HK-2 (cell line): ENCODE data around the gene LRMDA.

ENCODE experiments used
- DNase-seq: peaks from one replicate; pipeline ENCODE4 v3.0.0-alpha.2; 2018; ENCODE audit not compliant: unreplicated experiment

The LRMDA gene

DNA sequence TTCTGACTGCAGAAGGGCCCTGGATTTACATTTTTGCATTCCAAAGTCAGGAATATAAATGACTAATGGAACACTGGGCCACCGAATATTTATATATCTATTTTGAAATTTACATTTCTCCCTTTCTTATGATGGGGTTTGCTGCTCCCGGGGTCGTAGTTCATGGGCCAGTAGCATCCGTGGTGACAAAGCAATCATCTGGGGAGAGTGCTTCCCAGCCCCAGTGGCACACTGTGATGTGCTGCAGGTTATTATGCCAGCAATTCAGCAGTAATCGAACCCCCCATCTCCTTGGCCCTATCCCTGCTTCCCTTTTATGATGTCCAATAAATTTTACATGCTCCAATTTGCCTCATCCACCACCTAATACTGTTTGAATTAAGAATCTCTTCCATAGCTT is 837.5 kb downstream of the LRMDA start:
- DNase-seq: no peak

- DNase-seq: no peak
These were observed 839.0 kb downstream of the LRMDA start for GRCh38 chr10:76270464-76270863.

DNA sequence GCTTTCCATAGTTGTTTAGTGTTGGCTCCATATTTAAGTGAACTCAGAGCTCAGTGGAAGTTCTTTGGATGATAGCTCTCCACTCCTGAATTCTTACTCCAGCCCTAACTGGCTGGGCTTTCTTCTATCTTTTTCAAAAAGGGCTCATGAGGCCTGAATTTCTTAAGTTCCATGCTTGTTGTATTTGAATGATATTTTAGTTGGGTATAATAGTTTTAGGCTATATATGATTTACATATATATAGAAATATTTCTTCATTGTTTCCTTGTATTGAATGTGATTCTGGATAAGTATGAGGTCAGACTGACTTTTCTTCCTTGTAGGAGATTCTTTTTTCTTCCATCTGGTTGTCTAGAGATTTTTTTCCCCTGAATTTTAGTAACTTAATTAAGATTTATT is 843.5 kb downstream of the LRMDA start:
- no peak for DNase-seq

GRCh38 chr10:76278811-76279460 is 847.5 kb downstream of the LRMDA start:
- DNase-seq: no peak

DNA sequence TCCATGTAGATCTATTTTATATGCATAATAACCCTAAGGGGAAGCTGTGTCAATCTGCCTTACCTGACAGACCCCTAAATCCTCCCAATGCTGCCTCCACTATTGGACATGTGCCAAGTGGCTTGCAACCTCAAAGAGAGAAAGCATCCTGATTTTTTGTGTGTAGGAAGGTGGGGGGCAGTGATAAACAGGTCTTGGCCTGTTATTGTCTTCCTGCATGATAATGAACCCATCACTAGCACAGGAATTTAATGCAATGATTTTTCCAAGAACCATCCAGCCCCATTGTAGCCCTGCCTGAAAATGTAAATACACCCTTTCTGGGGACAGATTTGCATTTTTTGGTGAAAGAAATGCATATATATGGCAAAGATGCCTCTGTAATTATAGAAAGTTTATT is 850.2 kb downstream of the LRMDA start:
- no peak for DNase-seq

DNA sequence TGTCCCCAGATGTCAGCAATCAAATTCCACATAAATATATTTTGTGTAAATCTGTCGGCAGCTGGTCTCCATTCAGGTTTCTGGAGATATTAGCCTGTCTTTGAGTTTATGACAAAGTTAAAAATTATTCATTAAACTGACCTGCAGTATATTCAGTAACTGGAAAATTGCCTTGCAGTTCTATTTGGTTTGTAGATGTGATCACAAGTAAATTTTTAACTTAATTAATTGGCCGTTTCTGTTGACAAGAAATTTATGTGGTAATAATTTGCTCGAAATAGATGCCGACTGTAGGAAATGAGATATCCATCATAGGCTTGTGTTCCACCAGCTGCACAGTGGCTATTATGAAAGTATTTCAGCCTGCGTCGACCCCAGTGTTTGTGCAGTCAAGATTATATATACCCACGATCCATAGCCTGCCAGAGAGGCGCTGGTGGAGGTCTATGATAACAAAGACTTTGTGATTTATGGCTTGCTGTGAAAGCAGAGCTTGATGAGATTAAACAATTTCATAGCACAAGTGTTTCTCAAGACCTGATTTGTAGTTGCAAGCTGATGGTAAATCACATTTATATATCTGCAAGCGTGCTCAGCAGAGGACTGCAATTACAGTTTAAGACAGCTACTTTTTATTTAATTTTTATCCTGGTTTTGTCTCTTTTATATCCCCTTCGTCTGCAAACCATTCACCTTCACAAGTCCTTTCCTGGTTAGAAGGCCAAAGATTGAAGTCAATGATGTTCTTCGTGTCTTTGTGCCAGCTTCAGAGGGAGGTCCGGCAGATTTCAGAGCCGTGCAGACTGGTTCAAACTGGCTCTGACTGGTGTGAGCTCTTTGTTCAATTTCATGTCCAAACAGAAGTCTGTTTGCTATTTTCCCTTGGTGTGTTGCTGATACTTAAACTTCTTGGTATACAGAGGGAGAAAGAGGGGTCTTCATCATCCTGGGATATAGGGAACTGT is 850.9 kb downstream of the LRMDA start:
- DNase-seq: no peak

DNA sequence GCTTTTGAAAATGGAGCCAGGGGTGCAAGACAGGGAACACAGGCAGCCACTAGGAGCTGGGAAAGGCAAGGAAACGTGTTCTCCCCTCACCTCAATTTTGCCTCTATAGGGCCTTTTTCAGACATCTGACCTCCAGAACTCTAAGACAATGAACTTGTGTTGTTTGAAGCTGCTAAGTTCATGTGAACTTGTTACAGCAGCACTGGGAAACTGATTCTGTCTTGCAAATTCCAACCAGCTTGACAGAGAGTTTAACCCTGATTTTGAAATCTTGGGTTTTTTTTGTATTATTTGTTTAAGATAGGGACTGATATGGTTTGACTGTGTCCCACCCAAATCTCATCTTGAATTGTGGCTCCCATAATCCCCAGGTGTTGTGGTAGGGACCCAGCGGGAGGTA is 852.9 kb downstream of the LRMDA start:
- no peak for DNase-seq

- no peak for DNase-seq
These were observed 853.6 kb downstream of the LRMDA start for GRCh38 chr10:76285012-76285411.

GRCh38 chr10:76285515-76285914 is 854.1 kb downstream of the LRMDA start:
- no peak for DNase-seq

- DNase-seq: no peak
These were observed 855.1 kb downstream of the LRMDA start for GRCh38 chr10:76286536-76286935.

- no peak for DNase-seq
These were observed 856.4 kb downstream of the LRMDA start for GRCh38 chr10:76287856-76288255.

- DNase-seq: no peak
These were observed 859.8 kb downstream of the LRMDA start for GRCh38 chr10:76291175-76291574.

DNA sequence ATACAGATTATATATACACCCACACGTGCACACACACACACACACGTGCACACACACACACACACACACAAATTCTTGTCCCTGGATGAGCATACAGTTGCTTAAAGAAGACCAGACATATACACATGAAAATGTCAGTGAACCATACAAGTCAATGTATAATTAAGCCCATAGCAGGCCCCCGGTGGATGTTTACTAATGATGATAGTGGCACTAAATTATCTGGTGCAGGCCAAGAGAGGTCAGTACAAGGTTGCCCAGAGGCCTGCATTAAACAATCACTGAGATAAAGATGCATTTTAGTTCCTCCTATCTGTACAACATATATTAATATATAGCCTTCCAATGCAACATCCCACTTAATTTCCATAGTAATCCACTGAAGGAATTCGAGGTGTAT is 860.5 kb downstream of the LRMDA start:
- no peak for DNase-seq

DNA sequence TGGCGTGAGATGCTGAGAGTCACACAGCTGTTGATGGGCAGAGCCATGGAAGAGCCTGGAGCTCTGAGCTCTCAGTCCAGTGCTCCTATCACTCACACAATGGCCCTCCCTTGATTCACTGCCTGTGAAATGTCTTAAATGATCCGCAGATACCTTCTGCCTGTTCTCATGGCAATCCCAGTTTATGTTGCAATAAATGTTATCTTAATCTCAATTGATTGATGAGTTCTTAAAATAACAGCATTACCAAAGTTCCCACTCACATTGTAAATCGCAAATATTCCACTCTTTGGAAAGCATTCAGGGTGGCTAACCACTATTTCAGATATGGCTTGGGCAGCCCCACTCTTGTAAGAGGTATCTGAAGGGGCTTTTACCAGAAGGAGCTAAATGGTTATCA is 865.5 kb downstream of the LRMDA start:
- DNase-seq: no peak

DNA sequence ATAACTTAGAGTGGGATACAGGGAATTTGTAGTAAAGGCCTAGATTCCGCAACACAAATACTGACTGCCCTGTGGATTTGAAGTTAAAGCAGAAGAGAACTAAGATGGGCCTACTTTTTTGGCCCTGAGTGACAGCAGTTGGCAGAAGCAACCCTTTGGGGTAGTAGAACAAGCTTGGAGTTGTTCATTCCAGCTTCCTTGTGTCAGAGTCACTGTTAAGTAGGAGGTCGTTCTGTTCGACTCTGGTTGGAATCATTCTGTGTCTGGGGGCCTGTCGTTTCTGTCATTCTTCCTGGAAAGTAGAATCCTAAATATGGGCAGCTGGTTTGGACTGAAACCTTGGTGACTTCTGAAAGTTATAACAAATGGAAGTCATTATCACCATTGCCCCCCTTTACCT is 865.9 kb downstream of the LRMDA start:
- no peak for DNase-seq

GRCh38 chr10:76297780-76298281 is 866.4 kb downstream of the LRMDA start:
- peak; percentile 80 for DNase-seq

DNA sequence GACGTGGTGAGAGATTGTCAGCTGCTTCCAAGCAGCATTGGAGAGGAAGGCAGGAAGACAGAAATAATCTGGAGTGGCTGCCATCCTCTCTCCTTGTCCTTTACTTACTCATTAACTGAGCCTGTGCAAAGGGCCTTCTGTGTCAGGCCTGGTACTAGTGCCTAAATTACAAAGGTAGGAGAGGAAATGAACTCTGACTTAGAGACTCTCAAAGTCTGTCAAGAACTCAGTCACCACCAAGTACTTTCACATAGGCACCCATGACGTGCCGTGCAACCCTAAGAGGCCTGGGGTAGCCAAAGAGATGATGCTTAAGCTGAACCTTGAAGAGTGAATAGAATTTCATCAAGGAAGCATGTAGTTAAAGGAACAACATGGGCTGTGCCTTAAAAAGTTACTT is 866.9 kb downstream of the LRMDA start:
- no peak for DNase-seq

- no peak for DNase-seq
These were observed 868.1 kb downstream of the LRMDA start for GRCh38 chr10:76299501-76299900.

DNA sequence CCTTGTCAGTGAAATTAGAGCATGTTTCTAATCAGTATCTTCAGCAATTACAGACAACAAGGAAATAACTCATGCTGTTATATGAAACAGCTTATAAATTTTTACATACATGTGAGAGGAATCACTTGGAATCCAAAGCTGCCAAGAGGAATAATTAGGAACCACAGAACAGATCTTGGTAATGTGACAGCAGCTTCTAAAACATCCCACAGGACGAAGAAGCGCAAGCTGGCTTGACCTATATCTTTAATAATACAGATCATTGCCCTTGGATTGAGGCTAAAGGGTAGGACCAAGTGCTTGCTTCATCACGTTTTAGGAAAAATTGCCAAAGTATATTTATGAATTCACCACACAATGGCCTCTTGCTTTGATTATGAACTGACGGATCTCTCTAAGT is 869.8 kb downstream of the LRMDA start:
- DNase-seq: no peak

DNA sequence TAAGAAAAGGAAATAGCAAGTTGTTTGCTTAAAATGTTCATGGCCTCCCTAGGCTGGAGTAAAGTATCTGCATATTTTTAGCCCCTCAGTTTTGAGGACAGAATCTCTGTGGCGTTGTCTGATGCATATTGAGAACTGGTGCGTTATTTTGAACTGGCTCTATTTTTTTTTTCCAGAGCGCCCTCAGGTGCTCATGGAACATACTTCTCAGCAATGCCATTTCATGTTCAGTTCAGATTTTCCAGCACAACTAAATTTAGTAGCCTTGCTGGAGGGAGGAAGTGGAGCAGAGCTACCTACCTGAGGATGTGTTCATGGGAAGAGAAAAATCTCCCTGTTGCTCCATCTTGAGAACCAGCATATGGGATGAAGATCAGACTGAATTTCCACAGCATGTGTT is 870.5 kb downstream of the LRMDA start:
- no peak for DNase-seq

DNA sequence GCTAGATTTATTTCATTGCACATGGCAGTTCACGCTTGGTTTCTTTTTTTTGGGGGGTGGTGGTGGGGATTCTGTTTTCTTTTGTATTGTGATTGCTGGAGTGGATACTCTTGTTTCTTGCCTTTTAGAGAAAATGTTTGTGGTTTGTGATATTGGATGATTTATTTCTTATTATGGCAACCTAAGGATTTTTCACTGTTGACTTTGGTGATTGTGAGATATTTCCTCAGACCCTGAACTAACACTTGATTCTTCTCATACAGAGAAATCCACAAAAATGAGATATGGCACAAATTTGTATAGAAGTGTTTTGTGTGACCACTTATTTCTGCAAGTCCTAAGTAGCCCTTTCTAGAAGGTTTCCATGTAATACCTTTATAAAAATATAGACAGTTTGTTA is 871.1 kb downstream of the LRMDA start:
- DNase-seq: no peak

DNA sequence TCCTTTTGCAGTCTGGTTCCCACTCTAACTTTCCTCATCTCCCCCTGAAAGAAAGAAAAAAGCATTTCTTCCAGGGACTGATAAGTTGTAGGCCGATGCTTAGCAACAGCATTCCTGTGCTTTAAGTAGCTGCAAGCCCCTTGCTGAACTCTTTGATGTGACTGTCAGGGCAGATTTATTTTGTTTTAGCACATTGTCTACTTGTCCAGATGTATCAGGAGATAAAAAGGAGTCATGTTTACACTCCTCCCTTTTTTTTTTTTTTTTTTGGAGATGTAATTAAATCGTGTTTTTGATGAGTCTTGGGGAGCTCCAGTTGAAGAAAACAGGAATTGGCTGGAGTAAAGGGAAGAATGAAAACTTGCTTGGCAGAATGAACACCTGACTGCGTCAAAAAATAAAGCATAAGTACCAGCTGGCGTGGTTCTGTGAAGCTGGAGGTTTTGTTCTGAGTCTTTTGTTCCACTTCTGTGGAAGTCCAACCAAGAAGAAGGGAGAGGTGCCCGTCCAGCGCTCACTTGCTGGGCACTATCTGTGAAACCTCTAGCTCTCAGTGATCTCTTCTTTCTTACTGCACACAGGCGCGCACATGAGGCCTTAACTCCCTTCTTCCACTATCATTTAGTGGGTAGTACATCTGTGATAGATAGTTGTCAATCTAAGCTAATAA is 871.7 kb downstream of the LRMDA start:
- no peak for DNase-seq
